HG03558 (cell line): ENCODE results near the gene UTP14A.

Experiments used
- ATAC-seq: cut with Tn5 transposase; IDR thresholded peaks from one replicate; pipeline ENCODE4 v1.9.1; 2021; ENCODE audit warnings: moderate number of reproducible peaks; ENCODE audit not compliant: unreplicated experiment; ENCODE audit errors: extremely low read depth

The UTP14A gene

GRCh38 chrX:129945131-129945530 is 39.2 kb downstream of the UTP14A start:
- ATAC-seq, result no peak

GRCh38 chrX:129953334-129953648 is 47.3 kb downstream of the UTP14A start:
- no peak for ATAC-seq

GRCh38 chrX:129953881-129954280 is 47.9 kb downstream of the UTP14A start:
- ATAC-seq, result no peak

GRCh38 chrX:129954804-129955203 is 48.8 kb downstream of the UTP14A start:
- ATAC-seq, result no peak

GRCh38 chrX:129955682-129956081 is 49.7 kb downstream of the UTP14A start:
- ATAC-seq, result no peak

GRCh38 chrX:129956145-129956544 is 50.2 kb downstream of the UTP14A start:
- no peak for ATAC-seq

GRCh38 chrX:129956765-129957164 is 50.8 kb downstream of the UTP14A start:
- no peak for ATAC-seq

GRCh38 chrX:129957241-129958082 is 51.5 kb downstream of the UTP14A start:
- peak; percentile 56 for ATAC-seq

- ATAC-seq, result no peak
These were observed 52.1 kb downstream of the UTP14A start for GRCh38 chrX:129958083-129958465.

- no peak for ATAC-seq
These were observed 53.0 kb downstream of the UTP14A start for GRCh38 chrX:129958814-129959492.

- no peak for ATAC-seq
These were observed 53.5 kb downstream of the UTP14A start for GRCh38 chrX:129959493-129959832.

GRCh38 chrX:129961180-129962083 is 55.5 kb downstream of the UTP14A start:
- ATAC-seq, result peak; percentile 68

- ATAC-seq, result no peak
These were observed 57.8 kb downstream of the UTP14A start for GRCh38 chrX:129963729-129964128.

- no peak for ATAC-seq
These were observed 59.2 kb downstream of the UTP14A start for GRCh38 chrX:129965166-129965565.

GRCh38 chrX:129968968-129969367 is 63.0 kb downstream of the UTP14A start:
- ATAC-seq, result no peak

- ATAC-seq, result no peak
These were observed 70.5 kb downstream of the UTP14A start for GRCh38 chrX:129976441-129976840.
